AG04449 (cell line): Measurements from ENCODE around the gene MORN4.
A peak's percentile ranks its signal among the peaks of the same experiment; 100 is the strongest.
"Not testable (repeated sequence)": the region's sequence is repeated elsewhere in the genome, so short reads cannot be mapped to it uniquely, and the experiment has no call there.

ENCODE experiments used
- CTCF ChIA-PET: fragments of 350-600 bp; formaldehyde crosslinking; extraction: SDS; loops from one replicate; lab custom pipeline; 2021; ENCODE audit warnings: antibody characterized with exemption; lab: Yijun Ruan, JAX
- POLR2A ChIA-PET: fragments of 400-600, 350-600 bp; formaldehyde crosslinking; extraction: SDS; loops from one replicate; lab custom pipeline; 2020; ENCODE audit warnings: antibody characterized with exemption, inconsistent platforms; lab: Yijun Ruan, JAX
- DNase-seq: peaks from one replicate; pipeline ENCODE4 v3.0.0-alpha.2; 2010; ENCODE audit warnings: low read depth, low spot score
- H3K4me3 ChIP-seq: 2 replicates; pipeline ENCODE4 v1.5.1; 2011; ENCODE audit warnings: low read depth, mild to moderate bottlenecking, control low read depth, low read length
- CTCF ChIP-seq: IDR thresholded peaks from one replicate; pipeline ENCODE4 v1.5.1; 2011; ENCODE audit warnings: mild to moderate bottlenecking, moderate library complexity, low read length, control low read depth, inconsistent platforms; ENCODE audit not compliant: insufficient read depth; ENCODE audit errors: missing control alignments

MORN4 gene

GRCh38 chr10:97582169-97582568 is 51.1 kb downstream of the MORN4 start:
- TF ChIP-seq CTCF = no peak
- H3K4me3 ChIP-seq = no peak overlapping the region
- DNase-seq = no peak
- CTCF ChIA-PET = interaction anchor here (1.1 to 2.5 kb wide), 3 partner anchors 10 to 29 kb away, joined by 3 to 21 read pairs (median 3); partner anchors contain the start of gene ANKRD2
- POLR2A ChIA-PET = no interaction called here

- no peak for DNase-seq
- POLR2A ChIA-PET = no interaction called here
- CTCF ChIA-PET = interaction anchor here (1.2 to 2.5 kb wide), 2 partner anchors 9 to 12 kb away, joined by 4 to 21 read pairs; partner anchors contain the start of gene ANKRD2
- no peak for TF ChIP-seq CTCF
- no peak overlapping the region for H3K4me3 ChIP-seq
Observed at GRCh38 chr10:97580421-97581367, 52.6 kb downstream of the MORN4 start.

- H3K4me3 ChIP-seq = peak overlapping the region; percentile 12
- ChIA-PET POLR2A (no interaction called here), CTCF (interaction anchor here (11.6 kb wide), 1 partner anchor 35 kb away, joined by 199 read pairs; no protein-coding TSS in a partner anchor)
- DNase-seq = no peak
- TF ChIP-seq CTCF = no peak
Observed at GRCh38 chr10:97578171-97578844, 55.0 kb downstream of the MORN4 start.

GRCh38 chr10:97577701-97578100 is 55.6 kb downstream of the MORN4 start:
- no peak for TF ChIP-seq CTCF
- DNase-seq = no peak
- POLR2A ChIA-PET = no interaction called here
- CTCF ChIA-PET = interaction anchor here (1.4 to 11.6 kb wide), 3 partner anchors 9 to 38 kb away, joined by 3 to 199 read pairs (median 3); no protein-coding TSS in a partner anchor
- no peak overlapping the region for H3K4me3 ChIP-seq

- POLR2A ChIA-PET, H3K4me3 ChIP-seq, DNase-seq: not testable (repeated sequence)
- CTCF ChIA-PET = interaction anchor here (1.2 to 12.7 kb wide), 9 partner anchors 8 to 155 kb away, joined by 3 to 199 read pairs (median 7); partner anchors contain the start of genes C10orf62 and HOGA1
Observed at GRCh38 chr10:97576487-97576886, 56.8 kb downstream of the MORN4 start.

GRCh38 chr10:97575127-97575668 is 58.1 kb downstream of the MORN4 start:
- POLR2A ChIA-PET = interaction anchor here (0.6 to 1.1 kb wide), 2 partner anchors 33 to 761 kb away, joined by 3 read pairs; no protein-coding TSS in a partner anchor
- H3K4me3 ChIP-seq = no peak overlapping the region
- TF ChIP-seq CTCF = no peak
- CTCF ChIA-PET = interaction anchor here (0.5 to 12.7 kb wide), 14 partner anchors 10 to 156 kb away, joined by 3 to 199 read pairs (median 4); partner anchors contain the start of genes C10orf62 and HOGA1
- no peak for DNase-seq
